Bronchial epithelial cell (primary cell): ENCODE results near the gene ZNF415. TPM values are rescaled to one million over a fixed set of nuclear protein-coding genes. Genes with fewer than 3 reads are reported as not detected.

Experiments used
- DNase-seq: peaks from one replicate; pipeline ENCODE4 v3.0.0-alpha.2; 2010; ENCODE audit warnings: low read depth
- FAIRE-seq: peaks from 2 replicates; lab custom pipeline; 2011; peaks lifted over from hg19 to GRCh38; lab: Jason Lieb, UNC
- H3K27me3 ChIP-seq: 2 replicates; pipeline ENCODE4 v1.5.1; 2011; ENCODE audit warnings: low read length; ENCODE audit not compliant: control insufficient read depth, insufficient read depth
- H3K36me3 ChIP-seq: 2 replicates; pipeline ENCODE4 v1.5.1; 2011; ENCODE audit warnings: low read length; ENCODE audit not compliant: control insufficient read depth, insufficient read depth
- H3K4me3 ChIP-seq: 2 replicates; pipeline ENCODE4 v1.5.1; 2011; ENCODE audit warnings: mild to moderate bottlenecking, low read depth, low read length, control low read depth
- total RNA-seq: library from RNA; depleted of rRNA; stranded (reverse); fragments of >200 nt; gene quantifications from 2 replicates; pipeline ENCODE4 v1.2.1, GENCODE V29; 2014
- TF ChIP-seq, protein P1 (sequence below): IDR thresholded peaks from 2 replicates; pipeline ENCODE4 v1.5.1; 2011; ENCODE audit warnings: mild to moderate bottlenecking, moderate library complexity, low read length, control low read depth, inconsistent platforms; ENCODE audit not compliant: insufficient read depth, severe bottlenecking

Gene ZNF415
- total RNA-seq, 1 donor from 2014 or later: 3.2 TPM

DNA sequence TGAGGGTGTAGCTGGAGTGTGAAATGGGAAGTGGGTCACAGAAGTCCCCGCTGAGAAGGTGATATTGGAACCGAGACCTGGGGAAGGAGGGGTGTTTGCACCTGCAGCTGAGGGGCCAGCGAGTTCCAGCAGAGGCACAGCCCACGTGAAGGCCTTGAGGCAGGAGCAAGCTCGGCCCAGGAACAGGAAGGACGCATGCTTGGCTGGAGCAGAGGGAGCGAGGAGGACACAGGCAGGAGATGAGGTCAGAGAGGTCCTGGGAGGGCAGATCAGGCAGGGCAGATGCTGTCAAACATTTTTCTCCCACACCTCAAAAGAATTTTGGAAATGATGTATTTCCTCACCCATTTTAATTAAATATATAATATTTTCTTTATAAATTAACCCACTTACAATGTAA lies 9.3 kb downstream of the ZNF415 start:
- DNase-seq (no peak), FAIRE-seq (no peak)
- H3K27me3 ChIP-seq: no peaks in the 10 kb centered on the region
- H3K36me3 ChIP-seq: no peaks in the 10 kb centered on the region
- H3K4me3 ChIP-seq: no peak overlapping the region
- TF ChIP-seq, protein P1, sequence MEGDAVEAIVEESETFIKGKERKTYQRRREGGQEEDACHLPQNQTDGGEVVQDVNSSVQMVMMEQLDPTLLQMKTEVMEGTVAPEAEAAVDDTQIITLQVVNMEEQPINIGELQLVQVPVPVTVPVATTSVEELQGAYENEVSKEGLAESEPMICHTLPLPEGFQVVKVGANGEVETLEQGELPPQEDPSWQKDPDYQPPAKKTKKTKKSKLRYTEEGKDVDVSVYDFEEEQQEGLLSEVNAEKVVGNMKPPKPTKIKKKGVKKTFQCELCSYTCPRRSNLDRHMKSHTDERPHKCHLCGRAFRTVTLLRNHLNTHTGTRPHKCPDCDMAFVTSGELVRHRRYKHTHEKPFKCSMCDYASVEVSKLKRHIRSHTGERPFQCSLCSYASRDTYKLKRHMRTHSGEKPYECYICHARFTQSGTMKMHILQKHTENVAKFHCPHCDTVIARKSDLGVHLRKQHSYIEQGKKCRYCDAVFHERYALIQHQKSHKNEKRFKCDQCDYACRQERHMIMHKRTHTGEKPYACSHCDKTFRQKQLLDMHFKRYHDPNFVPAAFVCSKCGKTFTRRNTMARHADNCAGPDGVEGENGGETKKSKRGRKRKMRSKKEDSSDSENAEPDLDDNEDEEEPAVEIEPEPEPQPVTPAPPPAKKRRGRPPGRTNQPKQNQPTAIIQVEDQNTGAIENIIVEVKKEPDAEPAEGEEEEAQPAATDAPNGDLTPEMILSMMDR: no peak

DNA sequence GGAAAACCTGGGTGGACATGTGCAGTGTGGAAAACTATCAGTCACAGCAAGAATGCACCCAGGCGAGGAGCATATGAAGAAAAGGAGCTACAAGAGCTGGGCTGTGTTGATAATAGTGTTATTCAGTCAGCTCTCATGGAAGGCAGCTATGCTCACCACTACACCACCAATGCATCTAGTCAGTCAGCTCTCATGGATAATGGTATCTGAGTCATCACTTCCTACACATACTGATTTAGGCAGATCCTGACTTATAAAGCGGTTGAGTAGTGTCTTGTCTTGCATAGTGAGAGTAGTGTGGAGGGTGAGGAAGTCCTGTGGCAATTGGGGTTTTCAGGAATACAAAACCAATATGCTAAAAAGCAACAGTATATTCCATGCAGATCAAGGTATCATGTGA lies 20.4 kb downstream of the ZNF415 start:
- DNase-seq (no peak), FAIRE-seq (no peak)
- Histone ChIP-seq H3K27me3 (no peaks in the 10 kb centered on the region), H3K4me3 (no peak overlapping the region), H3K36me3 (no peaks in the 10 kb centered on the region)
- TF ChIP-seq, protein P1: no peak

DNA sequence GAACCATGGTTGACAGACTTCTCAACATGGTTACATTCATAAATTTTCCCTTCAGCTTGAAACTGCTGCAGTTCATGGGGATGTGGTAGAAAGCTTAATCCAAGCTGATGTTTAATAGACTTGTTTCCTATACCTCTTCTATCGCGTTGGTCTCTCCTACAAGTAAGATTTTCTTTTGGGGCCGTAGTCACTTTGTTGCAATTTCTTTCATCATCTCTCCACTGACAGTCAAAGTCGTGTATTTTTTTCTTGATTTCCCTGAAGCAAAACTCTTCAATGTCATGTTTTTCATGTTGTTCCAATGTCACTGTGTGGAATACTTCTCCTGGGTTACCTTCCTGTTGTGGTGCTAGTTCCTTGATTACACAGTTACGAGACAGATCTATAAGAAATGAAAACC lies 23.2 kb downstream of the ZNF415 start:
- TF ChIP-seq, protein P1: no peak
- Histone ChIP-seq H3K4me3 (no peak overlapping the region), H3K36me3 (no peaks in the 10 kb centered on the region), H3K27me3 (no peaks in the 10 kb centered on the region)
- FAIRE-seq (no peak), DNase-seq (no peak)

DNA sequence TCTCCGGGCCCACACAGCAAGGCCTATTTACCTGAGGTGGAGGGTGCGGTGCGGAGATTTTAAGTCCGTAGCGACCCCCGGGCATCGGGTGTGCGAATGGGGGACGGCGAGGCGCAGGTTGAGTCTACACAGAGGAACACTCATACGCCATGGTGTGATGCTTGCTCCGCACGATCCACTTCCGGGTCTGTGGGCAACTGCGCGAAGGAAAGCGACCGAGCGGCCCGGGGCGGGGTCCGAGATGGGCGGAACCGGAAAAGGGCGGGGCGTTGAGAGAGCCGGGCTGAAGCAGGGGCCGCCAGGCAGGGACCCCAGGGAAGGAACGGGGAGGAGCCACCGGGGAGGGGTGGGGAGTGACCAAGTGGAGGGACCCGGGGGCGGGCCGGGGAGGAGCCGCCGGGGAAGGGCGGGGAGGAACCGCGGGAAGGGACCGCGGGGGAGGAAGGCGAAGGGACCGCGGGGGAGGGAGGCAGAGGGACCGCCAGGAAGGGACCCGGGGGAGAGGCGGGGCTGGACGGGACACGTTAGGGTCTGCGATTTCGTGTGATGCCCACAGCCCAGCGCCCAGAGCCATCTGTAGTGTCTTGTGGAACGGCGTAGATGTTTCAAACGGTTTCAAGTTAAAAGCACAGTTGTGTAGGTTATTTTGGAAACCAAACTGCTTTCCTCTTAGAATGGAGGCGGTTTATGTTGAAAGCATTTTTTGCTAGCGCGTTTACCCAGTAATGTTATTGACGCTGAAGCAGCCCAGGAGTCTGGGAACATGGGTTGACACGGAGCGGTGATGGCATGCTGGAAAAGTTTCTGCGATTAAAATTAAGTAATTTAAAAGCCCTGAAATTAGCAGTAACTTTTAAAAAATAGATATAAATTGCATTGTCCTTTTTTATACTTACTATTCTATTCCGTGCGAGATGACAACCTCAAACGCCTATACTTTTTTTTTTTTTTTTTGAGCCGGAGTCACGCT lies 29.2 kb downstream of the ZNF415 start, which contains the start of gene ZNF160:
Gene ZNF160, minus strand, starts transcription at position 189 of the 970 bp plus-strand sequence. CDS start 17,146 bp downstream, outside the sequence.
- FAIRE-seq (no peak), DNase-seq (peak; percentile 72)
- TF ChIP-seq, protein P1: no peak
- Histone ChIP-seq H3K4me3 (peak within 1 kb of the TSS; percentile 64), H3K36me3 (peaks cover 1% of the 10 kb centered on the region), H3K27me3 (no peaks in the 10 kb centered on the region)

DNA sequence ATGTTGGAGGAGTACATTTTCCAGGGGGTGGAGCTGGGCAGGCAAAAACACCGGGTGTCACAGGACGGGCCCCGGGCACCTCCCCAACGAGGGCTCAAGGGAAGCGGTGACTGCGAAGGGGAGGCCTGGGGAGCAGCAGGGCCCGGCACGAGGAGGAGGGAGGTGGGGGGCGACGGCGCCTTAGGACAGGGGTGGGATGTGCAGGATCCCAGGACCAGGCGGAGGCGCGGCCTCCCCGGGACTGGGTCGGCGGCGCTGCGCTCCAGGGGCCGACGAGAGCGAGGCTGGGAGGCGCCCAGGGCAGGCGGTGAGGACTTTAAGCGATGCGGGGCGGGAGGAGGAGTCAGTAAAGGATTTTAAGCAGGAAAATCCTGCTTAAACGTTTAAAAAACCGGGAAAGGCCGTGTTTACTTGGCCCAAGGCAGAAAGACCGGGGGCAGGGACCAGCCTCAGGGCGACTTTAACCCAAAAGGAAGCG lies 29.9 kb downstream of the ZNF415 start:
- DNase-seq: no peak
- TF ChIP-seq, protein P1: no peak
- Histone ChIP-seq H3K4me3 (peak overlapping the region; percentile 64), H3K36me3 (peaks cover 1% of the 10 kb centered on the region), H3K27me3 (no peaks in the 10 kb centered on the region)
- no peak for FAIRE-seq
